ENCODE measurements around the gene DNAH11. TPM values are rescaled to one million over a fixed set of nuclear protein-coding genes. Genes with fewer than 3 reads are reported as not detected.

Gene DNAH11
- total and polyA plus RNA-seq, 2 of the 8 experiments (the other 6 are each of a cell fraction or from before 2014, with no cell fraction given): 1.8 to 4.9 TPM

- WGBS, 2 experiments (ENCODE audit: extremely low coverage in 1 of 2, insufficient coverage in 1 of 2, insufficient read length in 1 of 2, insufficient replicate concordance in 2 of 2, low coverage in 1 of 2, low lambda C conversion rate in 2 of 2, missing lambda C conversion rate in 1 of 2): 88% methylated on average over 1 of the region's 1 CpG; no CpG with 5 or more reads in 1 of the 2 experiments
- Histone ChIP-seq H3K9me3 (ENCODE audit: insufficient read depth in 2 of 2, low read depth in 1 of 2, low read length in 1 of 2) (no peaks in the 10 kb centered on the region), H3K4me2 (ENCODE audit: insufficient read depth in 1 of 2, low read depth in 2 of 2, low read length in 2 of 2) (no peak overlapping the region), H2BK120ac (replicated peaks; ENCODE audit: low read depth, low read length) (no peak overlapping the region), H3K4ac (replicated peaks; ENCODE audit: insufficient read length, low read depth, low read length) (no peak overlapping the region), H3K36me3 (ENCODE audit: control insufficient read depth in 2 of 4, insufficient read depth in 4 of 4, low read length in 3 of 4) (no peaks in the 10 kb centered on the region; a peak in 1 of 8 replicates), H3K4me3 (ENCODE audit: extremely low read depth in 1 of 4, insufficient read depth in 2 of 4, low read depth in 3 of 4, low read length in 4 of 4) (no peak overlapping the region), H4K8ac (ENCODE audit: extremely low read depth, insufficient read depth, low read length) (no peak overlapping the region), H4K5ac (ENCODE audit: insufficient read length, low read depth, low read length) (no peak overlapping the region), H3K4me1 (replicated peaks in 1 of 4; ENCODE audit: control insufficient read depth in 3 of 4, insufficient read depth in 4 of 4, low read length in 3 of 4) (no peaks in the 10 kb centered on the region), H4K91ac (replicated peaks; ENCODE audit: insufficient read length, low read length) (no peak overlapping the region), H3K18ac (ENCODE audit: extremely low read depth, low read length) (no peak overlapping the region), H3K79me2 (ENCODE audit: control insufficient read depth in 1 of 2, insufficient read depth in 2 of 2, low read length in 2 of 2) (no peaks in the 10 kb centered on the region), H2AK5ac (ENCODE audit: low read depth, low read length) (no peak overlapping the region), H3K14ac (ENCODE audit: insufficient read length) (no peak overlapping the region), H2BK15ac (ENCODE audit: low read length) (no peak overlapping the region), H3K23ac (ENCODE audit: insufficient read length) (no peak overlapping the region), H2BK20ac (ENCODE audit: low read length) (no peak overlapping the region), H2BK12ac (ENCODE audit: low read depth, low read length) (no peak overlapping the region), H3K79me1 (ENCODE audit: low read depth, low read length) (no peaks in the 10 kb centered on the region), H4K20me1 (replicated peaks in 1 of 2; ENCODE audit: control insufficient read depth in 1 of 2, insufficient read depth in 2 of 2, low read length in 2 of 2) (no peaks in the 10 kb centered on the region), H2AFZ (ENCODE audit: low read length) (no peak overlapping the region), H2BK5ac (ENCODE audit: low read depth, low read length) (no peak overlapping the region), H3K9ac (replicated peaks in 1 of 4; ENCODE audit: extremely low read depth in 1 of 4, low read depth in 3 of 4, low read length in 3 of 4) (no peak overlapping the region), H3K56ac (replicated peaks; ENCODE audit: insufficient read length, low read depth, low read length) (no peak overlapping the region), H3K27ac (ENCODE audit: low read depth, low read length) (no peak overlapping the region), H3K23me2 (ENCODE audit: low read depth, low read length) (no peaks in the 10 kb centered on the region), H3K27me3 (replicated peaks in 1 of 4; ENCODE audit: control insufficient read depth in 3 of 4, extremely low read depth in 1 of 4, insufficient read depth in 3 of 4, low read length in 3 of 4) (no peaks in the 10 kb centered on the region)
- ChIA-PET CTCF (ENCODE audit: partially characterized antibody) (no interaction called here), POLR2A (ENCODE audit: partially characterized antibody) (no interaction called here)
- no peak for DNase-seq (ENCODE audit: low read depth in 1 of 2, low spot score in 2 of 2)
- FAIRE-seq: no peak
- TF ChIP-seq, protein P1, sequence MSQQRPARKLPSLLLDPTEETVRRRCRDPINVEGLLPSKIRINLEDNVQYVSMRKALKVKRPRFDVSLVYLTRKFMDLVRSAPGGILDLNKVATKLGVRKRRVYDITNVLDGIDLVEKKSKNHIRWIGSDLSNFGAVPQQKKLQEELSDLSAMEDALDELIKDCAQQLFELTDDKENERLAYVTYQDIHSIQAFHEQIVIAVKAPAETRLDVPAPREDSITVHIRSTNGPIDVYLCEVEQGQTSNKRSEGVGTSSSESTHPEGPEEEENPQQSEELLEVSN (IDR thresholded peaks at IDR 0.05): no peak
- no peak for TF ChIP-seq TAF1 (IDR thresholded peaks at IDR 0.05; ENCODE audit: low read depth, low read length)
- TF ChIP-seq CHD1 (IDR thresholded peaks at IDR 0.05; ENCODE audit: low read depth, low read length): no peak
- no peak for TF ChIP-seq RBBP5 (IDR thresholded peaks at IDR 0.05; ENCODE audit: borderline replicate concordance, low read depth, low read length)
- no peak for TF ChIP-seq BCL11A (IDR thresholded peaks at IDR 0.05; ENCODE audit: low read depth in 2 of 2, low read length in 2 of 2)
- no peak for TF ChIP-seq ZNF274 (IDR thresholded peaks at IDR 0.05; ENCODE audit: borderline replicate concordance, extremely low read depth, low read length)
- TF ChIP-seq RXRA (IDR thresholded peaks at IDR 0.05; ENCODE audit: insufficient read depth, low read depth, low read length): no peak
- TF ChIP-seq RAD21 (IDR thresholded peaks at IDR 0.05 in 1 of 2, conservative IDR thresholded peaks at IDR 0.05 in 1 of 2; ENCODE audit: low read depth in 2 of 2, low read length in 2 of 2): no peak
- no peak for TF ChIP-seq TBP (IDR thresholded peaks at IDR 0.05; ENCODE audit: low read depth, low read length)
- TF ChIP-seq POLR2A (IDR thresholded peaks at IDR 0.05; ENCODE audit: control extremely low read depth in 1 of 2, low read depth in 2 of 2, low read length in 2 of 2): no peak
- no peak for TF ChIP-seq CEBPB (IDR thresholded peaks at IDR 0.05; ENCODE audit: low read depth, low read length)
- TF ChIP-seq KDM4A (IDR thresholded peaks at IDR 0.05; ENCODE audit: low read depth, low read length, severe bottlenecking): no peak
- TF ChIP-seq HDAC2 (IDR thresholded peaks at IDR 0.05; ENCODE audit: borderline replicate concordance in 1 of 2, low read depth in 2 of 2, low read length in 2 of 2): no peak
Measured at GRCh38 chr7:21651697-21652096, 108.9 kb downstream of the DNAH11 start.
